Measurements from ENCODE around the gene DKKL1. TPM values are rescaled to one million over a fixed set of nuclear protein-coding genes. Genes with fewer than 3 reads are reported as not detected.

The DKKL1 gene
- polyA plus RNA-seq, 1 of the 3 experiments (the other 2 are of a cell fraction), result 0.36 TPM

DNA sequence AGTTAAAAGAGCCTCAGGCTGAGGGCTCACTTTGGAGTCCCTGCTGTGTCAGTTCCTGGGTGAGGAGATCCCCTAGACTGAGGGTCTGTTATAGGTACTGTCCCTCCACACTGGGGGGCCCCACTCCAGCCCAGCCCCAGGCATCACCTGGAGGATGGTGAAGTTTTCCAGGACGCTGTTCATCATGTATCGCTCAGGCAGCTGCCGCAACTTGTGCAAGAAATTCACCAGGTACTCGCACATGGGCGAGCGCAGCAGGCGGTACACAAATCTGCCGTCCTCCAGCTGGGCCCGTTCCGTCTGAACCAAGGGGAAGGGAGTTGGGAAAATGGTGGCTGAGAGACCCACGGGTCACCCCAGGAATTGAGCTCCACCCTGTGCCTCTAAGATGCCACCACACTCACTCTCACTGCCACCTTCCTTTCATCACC, 21.4 kb upstream of the DKKL1 start (continued):
- TF ChIP-seq, protein P1, sequence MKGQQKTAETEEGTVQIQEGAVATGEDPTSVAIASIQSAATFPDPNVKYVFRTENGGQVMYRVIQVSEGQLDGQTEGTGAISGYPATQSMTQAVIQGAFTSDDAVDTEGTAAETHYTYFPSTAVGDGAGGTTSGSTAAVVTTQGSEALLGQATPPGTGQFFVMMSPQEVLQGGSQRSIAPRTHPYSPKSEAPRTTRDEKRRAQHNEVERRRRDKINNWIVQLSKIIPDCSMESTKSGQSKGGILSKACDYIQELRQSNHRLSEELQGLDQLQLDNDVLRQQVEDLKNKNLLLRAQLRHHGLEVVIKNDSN (IDR thresholded peaks at IDR 0.05; ENCODE audit: borderline replicate concordance, low read depth), result no peak
- no peak for TF ChIP-seq SMC3 (IDR thresholded peaks at IDR 0.05; ENCODE audit: low read depth, low read length)

DNA sequence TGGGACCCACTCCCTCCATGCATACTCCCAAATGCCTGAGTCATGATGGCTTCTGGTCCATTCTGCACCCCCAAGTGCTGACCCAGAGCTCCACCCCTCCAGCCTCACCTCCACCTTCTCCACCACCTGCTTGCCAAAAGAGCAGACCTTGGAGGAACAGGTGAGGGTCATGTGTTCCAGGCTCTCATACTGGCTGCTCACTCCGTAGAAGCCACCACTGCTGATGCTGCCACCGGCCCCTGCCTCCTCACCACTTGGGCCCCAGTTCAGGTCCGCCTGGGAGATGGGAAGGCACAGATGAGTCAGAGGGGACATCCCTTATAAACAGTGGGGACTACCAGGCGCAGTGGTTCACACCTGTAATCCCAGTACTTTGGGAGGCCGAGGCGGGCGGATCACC, 20.6 kb upstream of the DKKL1 start:
- 100% methylated on average over 5 of the region's 7 CpGs for WGBS (ENCODE audit: low lambda C conversion rate)

More for the DNA sequence above, 20.6 kb upstream of the DKKL1 start:
- Histone ChIP-seq H3K4me3 (ENCODE audit: low read depth in 2 of 2, low read length in 1 of 2) (no peak overlapping the region), H3K27me3 (ENCODE audit: insufficient read depth) (no peaks in the 10 kb centered on the region), H3K4me2 (no peak overlapping the region), H2AFZ (ENCODE audit: low read depth) (no peak overlapping the region), H3K79me2 (ENCODE audit: insufficient read depth) (no peaks in the 10 kb centered on the region), H3K9ac (no peak overlapping the region), H3K4me1 (ENCODE audit: control insufficient read depth in 1 of 2, insufficient read depth in 2 of 2, low read depth in 1 of 2, low read length in 1 of 2) (peaks cover 0 to 6% of the 10 kb centered on the region in 2 experiments; a peak in 1 of 4 replicates), H3K27ac (ENCODE audit: low read depth in 2 of 2, low read length in 1 of 2) (no peak overlapping the region), H3K9me2 (no peaks in the 10 kb centered on the region), H4K20me1 (ENCODE audit: insufficient read depth) (no peaks in the 10 kb centered on the region), H3K9me3 (no peaks in the 10 kb centered on the region), H3K36me3 (replicated peaks in 1 of 2; ENCODE audit: control insufficient read depth in 1 of 2, insufficient read depth in 2 of 2, low read length in 1 of 2) (peaks cover 34 to 44% of the 10 kb centered on the region in 2 experiments), H3F3A (replicated peaks; ENCODE audit: insufficient read depth) (no peaks in the 10 kb centered on the region)
- DNase-seq, result no peak
- ChIA-PET POLR2A (no interaction called here), CTCF (no interaction called here)
- TF ChIP-seq YY1 (IDR thresholded peaks at IDR 0.05; ENCODE audit: low read depth), result no peak
- no peak for TF ChIP-seq FOXJ3 (CRISPR knock-in tag; IDR thresholded peaks at IDR 0.05)
- TF ChIP-seq TCF12 (IDR thresholded peaks at IDR 0.05), result no peak
- TF ChIP-seq FOSL2 (IDR thresholded peaks at IDR 0.05; ENCODE audit: borderline replicate concordance, low read depth), result no peak
- no peak for TF ChIP-seq RXRA (IDR thresholded peaks at IDR 0.05; ENCODE audit: borderline replicate concordance, low read depth)
- no peak for TF ChIP-seq NFIC (IDR thresholded peaks at IDR 0.05; ENCODE audit: borderline replicate concordance)
- no peak for TF ChIP-seq FOXM1 (IDR thresholded peaks at IDR 0.05; ENCODE audit: low read depth)
- TF ChIP-seq, protein P2, sequence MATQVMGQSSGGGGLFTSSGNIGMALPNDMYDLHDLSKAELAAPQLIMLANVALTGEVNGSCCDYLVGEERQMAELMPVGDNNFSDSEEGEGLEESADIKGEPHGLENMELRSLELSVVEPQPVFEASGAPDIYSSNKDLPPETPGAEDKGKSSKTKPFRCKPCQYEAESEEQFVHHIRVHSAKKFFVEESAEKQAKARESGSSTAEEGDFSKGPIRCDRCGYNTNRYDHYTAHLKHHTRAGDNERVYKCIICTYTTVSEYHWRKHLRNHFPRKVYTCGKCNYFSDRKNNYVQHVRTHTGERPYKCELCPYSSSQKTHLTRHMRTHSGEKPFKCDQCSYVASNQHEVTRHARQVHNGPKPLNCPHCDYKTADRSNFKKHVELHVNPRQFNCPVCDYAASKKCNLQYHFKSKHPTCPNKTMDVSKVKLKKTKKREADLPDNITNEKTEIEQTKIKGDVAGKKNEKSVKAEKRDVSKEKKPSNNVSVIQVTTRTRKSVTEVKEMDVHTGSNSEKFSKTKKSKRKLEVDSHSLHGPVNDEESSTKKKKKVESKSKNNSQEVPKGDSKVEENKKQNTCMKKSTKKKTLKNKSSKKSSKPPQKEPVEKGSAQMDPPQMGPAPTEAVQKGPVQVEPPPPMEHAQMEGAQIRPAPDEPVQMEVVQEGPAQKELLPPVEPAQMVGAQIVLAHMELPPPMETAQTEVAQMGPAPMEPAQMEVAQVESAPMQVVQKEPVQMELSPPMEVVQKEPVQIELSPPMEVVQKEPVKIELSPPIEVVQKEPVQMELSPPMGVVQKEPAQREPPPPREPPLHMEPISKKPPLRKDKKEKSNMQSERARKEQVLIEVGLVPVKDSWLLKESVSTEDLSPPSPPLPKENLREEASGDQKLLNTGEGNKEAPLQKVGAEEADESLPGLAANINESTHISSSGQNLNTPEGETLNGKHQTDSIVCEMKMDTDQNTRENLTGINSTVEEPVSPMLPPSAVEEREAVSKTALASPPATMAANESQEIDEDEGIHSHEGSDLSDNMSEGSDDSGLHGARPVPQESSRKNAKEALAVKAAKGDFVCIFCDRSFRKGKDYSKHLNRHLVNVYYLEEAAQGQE (IDR thresholded peaks at IDR 0.05; ENCODE audit: low read depth, low read length), result no peak
- TF ChIP-seq, protein P3, sequence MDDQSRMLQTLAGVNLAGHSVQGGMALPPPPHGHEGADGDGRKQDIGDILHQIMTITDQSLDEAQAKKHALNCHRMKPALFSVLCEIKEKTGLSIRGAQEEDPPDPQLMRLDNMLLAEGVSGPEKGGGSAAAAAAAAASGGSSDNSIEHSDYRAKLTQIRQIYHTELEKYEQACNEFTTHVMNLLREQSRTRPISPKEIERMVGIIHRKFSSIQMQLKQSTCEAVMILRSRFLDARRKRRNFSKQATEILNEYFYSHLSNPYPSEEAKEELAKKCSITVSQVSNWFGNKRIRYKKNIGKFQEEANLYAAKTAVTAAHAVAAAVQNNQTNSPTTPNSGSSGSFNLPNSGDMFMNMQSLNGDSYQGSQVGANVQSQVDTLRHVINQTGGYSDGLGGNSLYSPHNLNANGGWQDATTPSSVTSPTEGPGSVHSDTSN (IDR thresholded peaks at IDR 0.05), result no peak
- TF ChIP-seq GABPA (IDR thresholded peaks at IDR 0.05; ENCODE audit: low read depth), result no peak
- TF ChIP-seq, protein P4, sequence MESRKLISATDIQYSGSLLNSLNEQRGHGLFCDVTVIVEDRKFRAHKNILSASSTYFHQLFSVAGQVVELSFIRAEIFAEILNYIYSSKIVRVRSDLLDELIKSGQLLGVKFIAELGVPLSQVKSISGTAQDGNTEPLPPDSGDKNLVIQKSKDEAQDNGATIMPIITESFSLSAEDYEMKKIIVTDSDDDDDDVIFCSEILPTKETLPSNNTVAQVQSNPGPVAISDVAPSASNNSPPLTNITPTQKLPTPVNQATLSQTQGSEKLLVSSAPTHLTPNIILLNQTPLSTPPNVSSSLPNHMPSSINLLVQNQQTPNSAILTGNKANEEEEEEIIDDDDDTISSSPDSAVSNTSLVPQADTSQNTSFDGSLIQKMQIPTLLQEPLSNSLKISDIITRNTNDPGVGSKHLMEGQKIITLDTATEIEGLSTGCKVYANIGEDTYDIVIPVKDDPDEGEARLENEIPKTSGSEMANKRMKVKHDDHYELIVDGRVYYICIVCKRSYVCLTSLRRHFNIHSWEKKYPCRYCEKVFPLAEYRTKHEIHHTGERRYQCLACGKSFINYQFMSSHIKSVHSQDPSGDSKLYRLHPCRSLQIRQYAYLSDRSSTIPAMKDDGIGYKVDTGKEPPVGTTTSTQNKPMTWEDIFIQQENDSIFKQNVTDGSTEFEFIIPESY (IDR thresholded peaks at IDR 0.05; ENCODE audit: borderline replicate concordance, low read depth), result no peak
- TF ChIP-seq SIN3A (IDR thresholded peaks at IDR 0.05; ENCODE audit: borderline replicate concordance, low read depth, low read length), result no peak
- TF ChIP-seq NRF1 (IDR thresholded peaks at IDR 0.05; ENCODE audit: low read depth, low read length), result no peak
- TF ChIP-seq CHD2 (IDR thresholded peaks at IDR 0.05; ENCODE audit: low read length, partially characterized antibody), result no peak
- no peak for TF ChIP-seq MEF2A (IDR thresholded peaks at IDR 0.05; ENCODE audit: borderline replicate concordance, low read depth)
- TF ChIP-seq, protein P1 (IDR thresholded peaks at IDR 0.05; ENCODE audit: borderline replicate concordance, low read depth), result no peak
- no peak for TF ChIP-seq RCOR1 (IDR thresholded peaks at IDR 0.05; ENCODE audit: low read length)
- no peak for TF ChIP-seq RFX5 (IDR thresholded peaks at IDR 0.05; ENCODE audit: low read length)
- TF ChIP-seq, protein P5, sequence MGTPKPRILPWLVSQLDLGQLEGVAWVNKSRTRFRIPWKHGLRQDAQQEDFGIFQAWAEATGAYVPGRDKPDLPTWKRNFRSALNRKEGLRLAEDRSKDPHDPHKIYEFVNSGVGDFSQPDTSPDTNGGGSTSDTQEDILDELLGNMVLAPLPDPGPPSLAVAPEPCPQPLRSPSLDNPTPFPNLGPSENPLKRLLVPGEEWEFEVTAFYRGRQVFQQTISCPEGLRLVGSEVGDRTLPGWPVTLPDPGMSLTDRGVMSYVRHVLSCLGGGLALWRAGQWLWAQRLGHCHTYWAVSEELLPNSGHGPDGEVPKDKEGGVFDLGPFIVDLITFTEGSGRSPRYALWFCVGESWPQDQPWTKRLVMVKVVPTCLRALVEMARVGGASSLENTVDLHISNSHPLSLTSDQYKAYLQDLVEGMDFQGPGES (IDR thresholded peaks at IDR 0.05; ENCODE audit: low read depth, low read length), result no peak
- TF ChIP-seq EZH2phosphoT487 (IDR thresholded peaks at IDR 0.05; ENCODE audit: borderline replicate concordance, low read depth), result no peak

All from SK-N-SH (cell line).